Activated T-helper 1 cell treated with Interleukin-2 at 50 U/mL for 16 hours (primary cell): ENCODE results near the gene LY6G5B.
"Not testable (repeated sequence)": the region's sequence is repeated elsewhere in the genome, so short reads cannot be mapped to it uniquely, and the experiment has no call there.

Experiments
- DNase-seq: peaks from one replicate; pipeline ENCODE4 v3.0.0-alpha.2; 2020; ENCODE audit warnings: low read depth

Gene LY6G5B

DNA sequence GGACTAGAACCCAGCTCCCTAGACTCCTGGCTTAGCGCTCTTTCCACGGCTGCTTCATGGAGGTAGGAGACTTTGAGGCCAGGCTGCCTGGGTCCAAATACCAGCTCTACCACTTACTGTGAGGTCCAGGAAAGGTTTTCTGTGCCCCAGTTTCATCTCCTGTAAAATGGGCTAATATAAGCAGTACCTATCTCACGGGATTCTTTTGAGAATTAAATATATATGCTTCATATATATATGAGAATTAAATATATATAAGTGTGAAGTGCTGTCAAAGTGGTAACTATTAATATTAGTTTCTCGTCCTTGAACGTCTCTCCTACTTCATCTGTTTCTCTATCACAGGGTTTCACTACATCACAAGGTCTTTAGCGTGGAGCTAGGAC is 21.3 kb downstream of the LY6G5B start:
- DNase-seq, result no peak

DNA sequence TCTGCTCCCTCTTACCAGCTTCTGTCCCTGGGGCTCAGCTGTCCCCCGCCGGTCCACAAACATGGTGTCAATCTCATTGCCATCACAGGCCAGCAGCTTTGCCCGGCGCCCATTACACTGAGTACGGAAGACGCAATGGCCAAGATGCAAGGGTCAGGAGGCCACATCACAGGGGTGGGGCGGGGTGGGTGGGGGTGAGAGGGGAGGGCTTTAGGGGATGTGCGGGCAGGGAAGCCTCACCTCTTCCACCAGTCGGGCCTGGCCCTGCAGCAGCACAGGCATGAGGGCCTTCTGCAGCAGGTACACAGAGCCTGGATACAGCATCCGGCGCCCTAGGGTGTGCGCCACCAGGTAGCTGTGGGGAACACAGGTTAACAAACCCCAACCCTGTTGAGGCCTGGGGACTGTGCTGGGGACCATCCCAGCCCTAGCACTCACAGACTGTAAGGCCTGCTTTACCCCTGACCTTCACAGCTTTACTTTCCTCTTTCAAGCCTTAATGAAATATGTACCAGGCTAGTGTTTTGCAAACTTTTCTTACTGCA is 21.9 kb downstream of the LY6G5B start:
- no peak for DNase-seq

DNA sequence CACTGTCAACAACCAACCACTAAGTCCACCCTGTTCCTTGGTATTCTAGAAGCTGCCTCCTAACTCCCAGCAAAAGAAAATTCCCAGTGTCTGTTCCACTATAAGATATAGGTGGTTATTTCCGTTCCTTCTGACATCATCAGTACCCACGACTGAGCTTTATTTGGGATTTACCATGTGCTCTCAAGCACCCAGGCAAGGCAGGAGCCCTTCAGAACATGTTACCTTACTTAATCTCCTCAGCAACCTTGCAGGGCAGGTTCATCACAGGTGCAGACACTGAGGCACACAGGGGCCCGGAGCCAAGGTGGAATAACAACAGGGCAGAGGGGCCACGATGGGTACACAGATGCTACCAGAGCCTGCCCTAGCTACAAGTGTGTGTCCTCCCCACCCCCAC is 22.6 kb downstream of the LY6G5B start:
- no peak for DNase-seq

DNA sequence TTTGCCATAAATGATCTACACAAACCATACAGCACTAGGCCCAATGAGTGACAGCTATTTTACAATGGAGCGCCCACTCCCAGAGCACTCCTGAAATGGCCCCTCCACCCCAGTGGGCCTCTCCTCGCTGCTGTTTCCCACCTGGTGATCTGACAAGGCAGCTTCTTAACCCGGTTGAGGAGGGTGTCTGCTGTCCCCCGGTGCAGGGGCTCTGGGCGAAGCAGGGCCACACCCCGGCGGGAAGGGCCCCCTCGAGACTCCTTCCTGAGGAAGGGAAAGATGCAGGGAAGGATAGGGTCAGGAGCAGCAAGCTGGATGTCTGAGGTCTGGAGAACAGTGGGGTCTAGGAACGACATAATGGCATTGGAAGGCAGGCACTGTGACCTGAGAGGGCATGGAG is 23.1 kb downstream of the LY6G5B start:
- DNase-seq, result no peak

DNA sequence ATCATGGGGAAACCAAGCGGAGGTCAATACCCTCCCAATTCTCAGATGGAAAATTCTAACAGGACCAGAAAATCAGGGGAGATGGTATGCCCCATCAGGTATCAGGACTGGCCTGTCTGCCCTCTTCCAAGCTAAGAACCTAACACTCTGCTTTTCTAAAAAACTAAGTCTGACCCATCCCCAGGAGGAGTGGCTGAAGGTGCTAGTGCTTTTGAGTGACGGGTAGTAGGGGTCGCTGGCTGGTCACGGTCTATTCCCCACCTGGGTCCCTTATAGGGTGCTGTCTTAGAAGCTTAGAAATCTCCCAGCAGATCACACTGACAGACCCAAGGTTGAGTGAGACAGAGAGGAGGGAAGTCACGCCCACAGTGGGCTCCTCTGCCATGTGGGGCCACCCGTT is 23.8 kb downstream of the LY6G5B start:
- DNase-seq, result no peak

DNA sequence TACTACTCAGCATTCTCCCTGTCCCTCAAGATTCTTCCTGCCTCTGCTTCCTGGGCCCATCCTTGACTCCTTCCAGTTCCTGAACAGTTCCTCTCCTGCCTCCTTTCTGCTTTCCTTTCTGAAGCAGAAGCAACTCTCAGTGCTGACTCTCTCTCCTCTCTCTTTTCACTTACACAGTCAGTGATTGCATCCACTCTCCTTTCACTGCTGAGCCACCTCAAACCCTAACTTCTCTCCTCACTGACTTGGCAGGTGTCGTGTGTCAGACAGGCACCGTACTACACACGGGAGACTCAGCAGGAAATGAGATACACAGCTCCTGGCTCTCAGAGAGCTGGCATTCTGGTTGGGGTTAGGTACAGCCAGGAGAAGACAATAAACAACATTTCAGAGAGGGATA is 27.8 kb downstream of the LY6G5B start:
- no peak for DNase-seq

DNA sequence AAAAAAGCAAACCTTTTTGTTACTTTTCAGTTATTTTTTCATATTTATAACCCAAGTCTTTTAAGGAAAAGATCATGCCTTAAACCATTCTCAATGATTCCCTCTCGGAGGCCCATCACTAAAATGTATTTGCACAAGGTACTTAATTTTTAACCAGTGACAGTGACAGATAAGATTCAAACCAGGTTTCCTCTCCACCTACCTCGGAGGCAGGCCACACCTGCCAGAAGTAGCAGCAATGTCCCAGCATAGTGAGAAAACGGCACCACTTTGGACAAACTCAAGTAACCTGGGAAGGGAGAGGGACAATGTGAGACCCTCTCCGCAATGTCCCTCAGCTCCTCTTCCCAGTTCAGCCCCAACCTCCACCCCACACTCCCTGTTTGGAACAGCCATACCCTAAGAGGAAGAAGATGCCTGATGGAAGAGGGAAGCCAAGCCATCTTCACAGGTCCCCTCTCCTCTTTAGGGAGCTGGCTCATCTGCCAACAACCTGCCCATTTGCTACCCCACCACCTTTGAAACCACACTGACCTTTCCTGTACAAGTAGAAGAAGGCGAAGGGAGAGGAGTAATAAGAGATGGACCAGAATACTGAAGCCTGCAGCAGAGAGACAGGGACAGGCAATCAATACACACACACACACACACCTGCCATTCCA is 31.1 kb downstream of the LY6G5B start:
- DNase-seq, result no peak

DNA sequence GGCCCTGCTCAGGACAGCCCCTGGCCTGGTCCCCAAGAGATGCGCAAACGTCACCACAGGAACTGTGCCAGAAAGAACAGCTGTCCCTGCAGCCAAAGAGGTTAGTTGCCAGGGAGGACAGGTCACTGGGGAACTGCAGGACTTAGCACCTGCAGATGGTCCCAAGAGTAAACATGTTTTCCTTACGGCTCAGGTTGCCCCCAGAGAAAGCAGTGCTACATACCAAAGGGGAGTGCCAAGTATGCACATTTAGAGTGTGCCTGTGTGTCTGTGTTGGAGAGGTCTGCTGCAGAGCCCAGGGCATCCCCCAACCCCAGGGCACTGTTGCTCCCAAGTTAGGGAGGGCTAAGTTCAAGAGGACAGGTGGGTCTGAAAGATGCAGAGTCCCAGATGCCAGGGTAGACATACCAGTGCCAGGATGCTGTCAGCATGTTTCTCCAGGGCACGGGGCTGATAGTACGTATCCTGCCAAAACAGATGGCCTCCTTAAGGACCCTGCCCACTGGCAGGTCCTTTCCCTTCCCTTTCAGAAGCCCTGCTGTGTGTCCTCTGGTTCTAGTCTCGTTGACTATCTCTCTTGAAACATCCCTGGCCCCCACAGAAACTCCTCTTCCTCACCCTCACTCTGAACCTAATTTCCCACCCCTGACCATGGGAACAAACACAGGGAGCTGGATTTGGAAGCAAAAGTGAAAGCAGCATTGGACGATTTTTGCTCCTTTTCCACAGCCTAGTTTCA is 32.1 kb downstream of the LY6G5B start:
- no peak for DNase-seq

DNA sequence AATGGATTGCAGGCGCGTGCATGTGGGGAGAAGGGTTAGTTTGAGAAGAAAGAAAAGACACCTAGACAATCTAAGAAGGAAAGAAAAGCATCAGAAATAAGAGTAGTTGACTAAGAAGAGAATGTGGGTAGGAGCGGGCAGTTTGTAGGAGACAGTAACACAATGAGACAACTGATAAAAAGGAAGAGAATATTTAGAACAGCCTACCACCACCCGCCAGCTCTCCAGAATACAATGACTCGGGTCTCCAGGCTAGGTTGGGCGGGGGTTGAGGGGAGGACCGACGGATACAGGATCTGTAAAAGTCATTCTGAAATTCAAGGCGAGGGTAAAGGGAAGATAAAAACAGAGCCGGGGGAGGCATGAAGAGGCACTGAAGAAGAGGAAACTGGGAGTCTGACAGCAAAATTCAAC is 32.6 kb downstream of the LY6G5B start:
- no peak for DNase-seq

DNA sequence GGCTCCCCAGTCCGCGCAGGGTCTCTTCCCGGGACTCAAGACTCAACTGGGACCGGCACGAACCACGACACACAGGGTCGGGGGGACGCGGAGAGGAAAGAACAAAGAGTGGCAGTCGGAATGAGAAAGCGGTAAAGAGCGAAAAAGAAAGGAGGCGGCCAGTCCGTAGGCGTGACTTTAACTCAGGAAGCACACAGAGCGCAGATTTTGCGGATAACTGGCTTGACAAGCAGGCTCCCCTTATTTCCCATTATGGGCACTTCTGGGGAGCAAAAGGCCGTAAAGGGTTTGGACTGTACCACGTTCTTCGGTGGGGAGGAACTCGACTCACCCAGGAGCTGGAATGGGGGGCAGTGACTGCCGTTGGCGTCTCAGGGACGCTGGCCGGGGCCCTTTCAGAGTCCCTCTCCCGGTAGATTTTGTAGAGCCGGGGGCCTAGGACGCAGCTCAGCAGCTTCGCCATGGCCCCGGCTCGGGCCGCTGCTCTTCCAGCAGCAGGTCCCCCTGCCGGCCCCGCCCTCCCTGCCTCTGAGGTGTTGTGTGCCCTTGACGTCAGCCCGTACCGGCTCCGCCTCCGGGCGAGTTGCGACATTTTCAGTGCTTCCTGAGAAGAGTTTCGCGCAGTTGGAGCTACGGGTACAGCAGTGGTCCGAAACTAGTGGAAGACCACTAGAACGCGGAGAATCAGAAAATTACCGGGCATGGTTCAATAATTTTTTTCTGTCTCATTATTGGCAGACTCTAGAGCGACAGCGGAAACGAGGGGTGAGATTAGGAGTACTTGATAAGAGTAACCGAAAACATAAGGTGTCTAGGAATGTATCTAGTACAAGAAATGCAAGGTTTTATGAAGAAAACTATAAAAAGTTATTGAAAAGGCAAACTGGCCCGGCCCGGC is 33.3 kb downstream of the LY6G5B start, which contains the start of gene ABHD16A:
ABHD16A (minus strand) TSS at position 506 of the 898 bp plus-strand sequence; CDS start at position 463, 43 bp downstream.
- peak; percentile 93 for DNase-seq

DNA sequence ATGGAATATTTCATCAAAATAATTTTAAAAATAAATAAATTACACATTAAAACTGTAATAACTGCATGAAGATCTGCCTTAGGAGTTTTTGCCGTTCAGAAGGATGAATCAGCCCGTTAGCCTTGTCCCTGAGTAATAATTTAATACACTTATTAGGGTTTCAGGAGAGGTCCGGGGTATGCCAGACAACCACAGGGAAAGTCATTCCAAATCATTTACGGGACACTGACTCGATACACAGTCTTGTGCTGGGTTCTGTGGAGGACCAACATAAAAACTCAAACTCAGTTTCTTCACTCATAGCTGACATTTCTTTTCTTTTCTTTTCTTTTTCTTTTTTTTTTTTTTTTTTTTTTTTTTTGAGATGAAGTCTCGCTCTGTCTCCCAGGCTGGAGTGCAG is 36.2 kb downstream of the LY6G5B start:
- no peak for DNase-seq

DNA sequence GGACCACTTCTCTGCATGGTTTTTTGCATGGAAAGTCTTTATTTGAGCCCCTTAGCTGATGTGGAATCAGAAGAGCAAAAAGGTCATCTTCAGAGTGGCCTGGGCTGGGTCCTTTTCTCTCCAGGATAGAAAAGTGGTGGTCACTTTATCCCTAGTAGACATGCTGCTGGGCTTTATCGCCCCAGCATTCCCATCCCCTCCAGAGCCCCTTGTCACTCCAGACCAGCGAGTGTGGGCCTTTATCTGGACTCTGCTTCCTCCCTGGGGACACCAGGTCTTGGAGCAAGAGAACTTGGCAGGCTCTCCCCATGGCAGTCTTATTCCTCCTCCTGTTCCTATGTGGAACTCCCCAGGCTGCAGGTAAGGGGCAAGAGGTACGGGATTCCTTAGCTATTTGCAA is 36.8 kb downstream of the LY6G5B start, which contains the start of gene LY6G6F:
LY6G6F (plus strand) TSS at position 268 of the 400 bp plus-strand sequence; CDS start at position 309, 41 bp downstream.
- no peak for DNase-seq

DNA sequence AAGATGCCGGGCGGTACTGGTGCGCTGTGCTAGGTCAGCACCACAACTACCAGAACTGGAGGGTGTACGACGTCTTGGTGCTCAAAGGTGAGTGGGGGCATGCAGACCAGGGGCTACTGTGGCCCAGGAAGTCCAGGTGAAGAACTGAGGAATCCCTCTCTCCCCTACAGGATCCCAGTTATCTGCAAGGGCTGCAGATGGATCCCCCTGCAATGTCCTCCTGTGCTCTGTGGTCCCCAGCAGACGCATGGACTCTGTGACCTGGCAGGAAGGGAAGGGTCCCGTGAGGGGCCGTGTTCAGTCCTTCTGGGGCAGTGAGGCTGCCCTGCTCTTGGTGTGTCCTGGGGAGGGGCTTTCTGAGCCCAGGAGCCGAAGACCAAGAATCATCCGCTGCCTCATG is 37.9 kb downstream of the LY6G5B start:
- no peak for DNase-seq

DNA sequence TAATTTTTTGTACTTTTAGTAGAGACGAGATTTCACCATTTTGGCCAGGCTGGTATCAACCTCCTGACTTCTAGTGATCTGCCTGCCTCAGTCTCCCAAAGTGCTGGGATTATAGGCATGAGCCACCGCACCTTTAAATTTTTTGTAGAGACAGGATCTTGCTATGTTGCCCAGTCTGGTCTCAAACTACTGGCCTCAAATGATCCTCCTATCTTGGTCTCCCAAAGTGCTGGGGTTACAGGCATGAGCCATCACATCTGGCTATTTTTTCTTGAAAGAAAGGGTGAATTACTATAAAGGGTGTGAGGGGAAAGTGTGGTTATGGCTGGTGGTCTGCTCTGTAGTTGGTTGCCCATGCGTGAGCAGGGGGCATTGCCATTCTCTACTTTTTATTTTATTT is 38.4 kb downstream of the LY6G5B start:
- no peak for DNase-seq

DNA sequence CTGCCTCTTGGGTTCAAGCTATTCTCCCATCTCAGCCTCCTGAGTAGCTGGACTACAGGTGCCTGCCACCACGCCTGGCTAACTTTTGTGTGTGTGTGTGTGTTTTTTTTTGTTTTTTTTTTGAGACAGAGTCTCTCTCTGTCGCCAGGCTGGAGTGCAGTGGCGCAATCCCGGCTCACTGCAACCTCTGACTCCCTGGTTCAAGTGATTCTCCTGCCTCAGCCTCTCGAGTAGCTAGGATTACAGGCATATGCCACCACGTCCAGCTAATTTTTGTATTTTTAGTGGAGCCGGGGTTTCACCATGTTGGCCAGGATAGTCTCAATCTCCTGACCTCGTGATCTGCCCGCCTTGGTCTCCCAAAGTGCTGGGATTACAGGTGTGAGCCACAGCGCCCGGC is 39.4 kb downstream of the LY6G5B start:
- DNase-seq, result not testable (repeated sequence)

DNA sequence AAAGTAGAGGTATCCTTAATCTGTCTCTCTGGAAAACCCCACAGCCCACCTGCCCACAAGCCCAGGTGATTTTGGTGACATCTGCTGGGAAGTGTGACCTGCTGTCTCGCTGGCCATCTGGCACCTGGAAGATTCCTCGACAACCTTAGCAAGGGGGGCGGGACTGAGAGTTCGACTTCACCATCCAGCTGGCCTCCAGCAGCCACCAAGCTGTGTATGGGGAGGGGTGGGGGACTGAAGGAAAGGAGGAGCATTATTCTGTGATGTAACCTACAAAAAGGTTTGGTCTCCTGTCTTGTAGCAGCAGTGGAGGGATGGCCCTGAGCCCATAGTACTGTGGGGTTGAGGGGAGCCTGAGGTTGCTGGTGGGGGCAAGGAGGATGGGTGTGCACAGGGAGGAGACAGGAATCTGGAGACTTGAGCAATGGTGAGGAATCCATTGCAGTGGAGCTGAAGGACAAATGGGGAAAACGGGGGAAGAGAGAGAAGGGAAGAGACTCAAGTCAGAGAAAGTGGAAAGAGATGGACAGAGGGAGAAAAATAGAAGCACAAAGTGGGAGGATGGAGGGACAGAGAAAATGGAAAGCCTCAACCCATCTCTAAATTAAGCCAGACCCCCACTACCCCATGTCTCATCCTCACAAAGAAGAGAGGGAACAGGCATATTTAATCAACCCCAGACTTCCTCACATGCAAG is 40.9 kb downstream of the LY6G5B start:
- DNase-seq, result no peak

DNA sequence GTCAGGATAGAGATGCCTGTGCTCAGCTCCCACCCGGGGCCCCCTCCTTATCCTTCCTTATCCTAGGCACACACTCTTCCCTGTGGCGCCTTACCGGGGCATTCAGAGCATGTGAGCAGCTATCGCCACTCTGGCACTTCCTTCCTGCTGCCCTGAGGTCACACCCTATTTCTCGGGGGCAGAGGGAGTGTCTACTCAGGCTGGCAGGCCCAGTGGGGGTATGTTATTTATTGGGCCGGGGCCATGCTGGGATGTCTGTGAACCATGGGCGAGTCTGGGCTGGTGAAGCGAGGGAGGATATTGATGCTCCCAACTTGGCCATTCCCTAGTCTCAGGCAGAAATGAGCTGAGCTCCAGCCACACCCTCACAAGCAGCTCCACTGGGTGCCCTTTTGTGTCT is 41.5 kb downstream of the LY6G5B start:
- no peak for DNase-seq

DNA sequence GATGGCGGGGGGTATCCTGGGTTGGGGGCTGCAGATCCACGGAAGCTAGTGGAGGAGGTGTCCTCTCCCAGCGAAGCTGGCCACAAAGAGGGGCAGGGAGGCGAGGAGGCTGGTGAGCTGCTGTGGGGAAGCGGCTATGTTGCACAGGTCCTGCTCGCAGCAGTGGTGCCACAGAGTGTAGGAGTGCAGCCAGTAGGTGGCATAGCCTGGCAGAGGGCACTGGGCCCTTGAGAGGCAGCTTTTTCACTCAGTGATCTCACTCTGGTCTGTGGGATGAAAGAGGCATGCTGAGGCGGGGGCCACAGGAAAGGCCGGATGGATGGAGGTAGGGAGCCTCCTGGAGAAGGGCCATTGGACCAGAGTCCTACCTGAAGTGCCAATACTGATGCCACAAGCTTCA is 42.5 kb downstream of the LY6G5B start:
- DNase-seq, result no peak

DNA sequence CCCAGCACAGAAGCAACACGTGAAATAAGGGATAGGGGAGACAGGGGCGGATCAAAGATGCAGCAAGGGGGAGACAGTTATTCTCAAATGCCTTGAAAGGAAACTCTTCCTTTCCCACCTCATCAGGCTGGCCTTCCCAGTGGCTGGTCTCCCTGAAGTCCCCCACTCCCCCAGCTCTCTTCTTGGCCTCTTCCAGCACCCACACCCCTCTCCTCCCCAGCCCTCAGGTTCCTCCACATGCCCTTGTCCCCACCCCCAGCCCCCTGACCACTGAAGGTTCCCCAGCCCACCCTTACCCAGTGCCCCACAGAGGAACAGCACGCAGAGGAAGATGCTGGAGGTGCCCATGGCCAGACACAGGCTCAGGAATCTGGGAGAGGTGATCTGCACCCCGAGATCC is 43.7 kb downstream of the LY6G5B start:
- no peak for DNase-seq

DNA sequence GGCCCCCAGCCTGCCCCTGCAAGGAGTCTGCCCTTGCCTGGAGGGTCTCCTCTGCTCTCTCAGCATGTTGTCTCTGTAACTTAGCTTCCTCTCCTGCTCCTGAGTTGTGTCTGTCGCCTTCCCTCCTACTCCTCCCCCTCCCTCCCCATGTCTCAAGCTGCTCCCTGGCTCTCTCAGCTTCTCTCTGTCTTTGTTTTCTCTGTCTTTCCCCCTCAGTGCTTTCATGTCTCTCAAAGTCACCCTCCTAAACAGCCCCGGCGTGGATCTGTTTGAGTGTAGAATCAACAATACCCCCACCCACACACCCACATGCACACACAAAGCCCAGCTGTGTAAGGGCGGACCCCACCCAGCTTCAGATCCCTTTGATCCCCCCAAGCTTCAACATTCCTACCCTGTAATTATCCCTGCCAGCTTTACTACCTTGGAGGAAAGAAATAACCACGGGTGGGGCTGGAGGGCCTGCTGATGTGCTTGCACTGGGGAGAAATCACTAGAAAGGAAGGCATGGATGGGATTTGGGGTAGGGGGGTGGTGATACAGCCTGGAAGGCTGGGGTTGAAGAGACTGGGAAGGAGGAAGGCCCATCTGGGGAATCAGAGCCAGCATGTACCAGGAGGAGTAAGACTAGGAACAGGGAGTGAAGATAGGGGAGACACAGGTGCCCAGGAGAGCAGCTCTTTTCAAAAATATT is 44.4 kb downstream of the LY6G5B start:
- DNase-seq, result no peak
